ENCODE results near the gene ACBD6. TPM values are rescaled to one million over a fixed set of nuclear protein-coding genes. Genes with fewer than 3 reads are reported as not detected.

ACBD6 gene
- total RNA-seq, 1 donor from 2014 or later = 80.5 TPM

Small RNAs within 50 kb of the gene (microRNA-seq; reads per million reads assigned to microRNA genes)
- gene MIR3121 = not detected

Other genes with a start within 250 kb of the ACBD6 start
- gene OVAAL, start 56.4 kb upstream of the ACBD6 start, total RNA-seq = not detected in 3 replicates
- gene XPR1, start 129.4 kb upstream of the ACBD6 start, total RNA-seq = 36.3 to 38.1 TPM (median 37.9 TPM) in 3 replicates